AG09309 (cell line): Measurements from ENCODE around the gene DCTPP1.

Experiments
- DNase-seq: peaks from one replicate; pipeline ENCODE4 v3.0.0-alpha.2; 2010; ENCODE audit warnings: low read depth
- H3K4me3 ChIP-seq: 2 replicates; pipeline ENCODE4 v1.5.1; 2011; ENCODE audit warnings: mild to moderate bottlenecking, low read depth, low read length, moderate library complexity; ENCODE audit not compliant: control insufficient read depth
- CTCF ChIP-seq: IDR thresholded peaks from 2 replicates; pipeline ENCODE4 v1.5.1; 2011; ENCODE audit warnings: mild to moderate bottlenecking, low read depth, low read length, inconsistent platforms; ENCODE audit not compliant: insufficient read depth, control insufficient read depth; ENCODE audit errors: missing control alignments

DCTPP1 gene

GRCh38 chr16:30437511-30438046 is 7.7 kb upstream of the DCTPP1 start:
- no peak for TF ChIP-seq CTCF
- no peak for DNase-seq
- no peak overlapping the region for H3K4me3 ChIP-seq

- no peak for DNase-seq
- no peak for TF ChIP-seq CTCF
- H3K4me3 ChIP-seq = no peak overlapping the region
Observed at GRCh38 chr16:30434852-30435251, 5.0 kb upstream of the DCTPP1 start.

GRCh38 chr16:30430428-30430970 is 669 bp upstream of the DCTPP1 start:
- peak overlapping the region; percentile 27 for H3K4me3 ChIP-seq
- DNase-seq = no peak
- TF ChIP-seq CTCF = no peak

- TF ChIP-seq CTCF = no peak
- peak overlapping the region; percentile 70 for H3K4me3 ChIP-seq
- no peak for DNase-seq
Observed at GRCh38 chr16:30429418-30429677, 482 bp downstream of the DCTPP1 start.

- no peak overlapping the region for H3K4me3 ChIP-seq
- DNase-seq = no peak
- no peak for TF ChIP-seq CTCF
Observed at GRCh38 chr16:30428055-30428454, 1.8 kb downstream of the DCTPP1 start.

- no peak for TF ChIP-seq CTCF
- no peak overlapping the region for H3K4me3 ChIP-seq
- no peak for DNase-seq
Observed at GRCh38 chr16:30421010-30421409, 8.8 kb downstream of the DCTPP1 start.
